ENCODE results near the gene VAV2.

Gene VAV2

DNA sequence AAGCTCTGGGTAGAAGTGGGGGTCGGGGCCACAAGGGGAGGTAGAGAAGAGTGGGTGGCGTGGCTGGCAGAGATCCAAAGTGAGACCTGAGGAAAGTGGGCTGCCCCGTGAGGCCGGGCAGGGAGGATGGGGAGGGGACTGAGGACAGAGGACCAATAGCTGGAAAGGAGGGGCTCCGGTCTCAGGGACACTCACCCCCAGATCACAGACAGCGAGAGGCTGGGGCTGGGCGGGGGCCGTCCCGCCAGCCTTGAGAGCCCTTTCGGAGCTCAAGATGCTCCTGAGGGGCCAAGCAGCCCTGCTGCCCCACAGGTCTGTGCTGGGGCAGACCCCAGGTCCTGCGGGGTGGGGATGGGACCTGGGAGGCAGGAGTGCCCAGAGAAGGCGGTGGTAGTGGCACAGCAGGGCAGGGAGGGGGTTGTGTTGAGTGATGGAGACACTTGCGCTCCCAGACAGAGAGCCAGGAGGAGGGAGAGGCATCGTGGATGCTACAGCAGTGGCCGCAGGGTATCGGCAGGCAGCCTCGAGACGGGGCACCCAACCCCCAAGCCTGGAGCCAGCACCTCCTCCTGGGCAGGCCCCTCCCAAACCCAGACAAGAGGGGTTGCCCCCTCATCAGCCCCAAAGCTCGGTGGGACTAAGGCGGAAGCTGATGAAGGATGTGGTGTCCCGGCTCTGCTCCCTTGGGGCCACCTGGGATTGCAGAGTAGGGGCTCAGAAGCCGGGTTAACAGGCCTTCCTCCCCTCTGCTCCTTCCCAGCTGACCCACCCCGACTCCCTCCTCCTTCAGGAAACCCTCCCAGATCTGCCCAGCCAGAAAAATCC, 257.3 kb downstream of the VAV2 start:
- no peak for DNase-seq

DNA sequence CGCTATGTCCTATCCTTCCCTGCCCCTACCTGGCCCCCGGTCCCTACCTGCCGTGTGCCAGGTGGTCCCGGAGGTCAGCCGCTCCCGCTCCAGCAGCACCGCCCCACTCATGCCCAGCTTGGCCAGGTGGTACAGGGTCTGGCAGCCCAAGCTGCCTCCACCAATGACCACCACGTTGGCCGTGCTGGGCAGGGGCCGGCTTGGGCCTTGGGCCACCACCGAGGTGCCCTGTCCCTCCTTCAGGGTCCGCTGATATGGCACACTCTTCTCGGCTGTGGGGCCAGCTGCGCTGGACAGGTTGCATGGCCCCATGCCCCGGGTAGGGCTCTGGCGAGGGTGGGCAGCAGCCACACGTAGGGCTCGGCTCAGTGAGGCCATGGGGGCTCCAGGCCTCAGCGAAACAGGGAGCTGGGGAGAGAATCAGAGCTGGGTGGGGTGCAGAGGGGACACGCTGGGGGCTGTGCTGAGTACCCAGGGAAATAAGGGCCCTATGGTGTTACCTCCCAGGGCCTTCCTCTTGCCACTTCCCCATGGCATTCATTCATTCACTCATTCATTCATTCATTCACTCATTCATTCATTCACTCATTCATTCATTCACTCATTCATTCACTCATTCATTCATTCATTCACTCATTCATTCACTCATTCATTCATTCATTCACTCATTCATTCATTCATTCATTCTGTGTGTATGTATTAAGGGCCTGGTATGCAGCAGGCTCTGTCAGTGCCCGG, 258.2 kb downstream of the VAV2 start:
- no peak for DNase-seq

- no peak for DNase-seq
These were observed 258.7 kb downstream of the VAV2 start for GRCh38 chr9:133733421-133733795.

DNA sequence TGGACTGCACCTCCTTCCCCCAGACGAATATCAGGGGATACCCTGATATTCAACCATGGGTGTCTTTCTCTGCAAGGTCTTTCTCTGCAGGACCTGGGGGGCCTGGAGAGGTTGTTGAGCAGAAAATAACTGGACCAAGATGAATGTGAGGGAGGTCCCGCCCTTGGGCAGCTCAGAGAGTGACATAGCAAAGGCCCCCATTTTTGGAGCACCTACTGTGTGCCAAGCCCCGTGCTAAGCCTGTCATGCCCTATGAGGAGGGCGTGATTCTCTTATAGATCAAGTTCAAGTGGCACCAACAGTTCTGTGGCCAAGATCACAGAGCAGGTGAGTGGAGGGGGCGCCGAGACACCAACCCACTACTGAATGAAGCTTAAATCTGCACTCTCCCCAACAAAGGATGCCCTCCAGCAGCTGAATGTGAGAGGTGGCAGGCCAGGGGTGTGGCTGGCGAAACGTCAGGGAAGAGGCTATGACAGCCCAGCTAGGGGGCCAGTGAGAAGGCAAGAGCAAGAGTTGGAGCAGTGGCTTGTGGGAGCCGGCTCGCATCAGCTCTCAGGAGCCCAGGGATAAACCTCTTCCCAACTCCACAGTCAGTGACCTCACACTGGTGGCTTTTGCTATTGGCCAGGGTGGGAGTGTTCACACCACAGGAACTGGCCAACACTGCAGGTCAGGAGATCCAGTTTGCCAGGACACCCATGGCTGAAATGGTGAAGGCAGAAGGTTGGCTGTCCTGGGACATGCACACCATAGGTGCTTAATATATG, 259.3 kb downstream of the VAV2 start:
- DNase-seq = no peak

- DNase-seq = no peak
These were observed 260.1 kb downstream of the VAV2 start for GRCh38 chr9:133731876-133732638.

DNA sequence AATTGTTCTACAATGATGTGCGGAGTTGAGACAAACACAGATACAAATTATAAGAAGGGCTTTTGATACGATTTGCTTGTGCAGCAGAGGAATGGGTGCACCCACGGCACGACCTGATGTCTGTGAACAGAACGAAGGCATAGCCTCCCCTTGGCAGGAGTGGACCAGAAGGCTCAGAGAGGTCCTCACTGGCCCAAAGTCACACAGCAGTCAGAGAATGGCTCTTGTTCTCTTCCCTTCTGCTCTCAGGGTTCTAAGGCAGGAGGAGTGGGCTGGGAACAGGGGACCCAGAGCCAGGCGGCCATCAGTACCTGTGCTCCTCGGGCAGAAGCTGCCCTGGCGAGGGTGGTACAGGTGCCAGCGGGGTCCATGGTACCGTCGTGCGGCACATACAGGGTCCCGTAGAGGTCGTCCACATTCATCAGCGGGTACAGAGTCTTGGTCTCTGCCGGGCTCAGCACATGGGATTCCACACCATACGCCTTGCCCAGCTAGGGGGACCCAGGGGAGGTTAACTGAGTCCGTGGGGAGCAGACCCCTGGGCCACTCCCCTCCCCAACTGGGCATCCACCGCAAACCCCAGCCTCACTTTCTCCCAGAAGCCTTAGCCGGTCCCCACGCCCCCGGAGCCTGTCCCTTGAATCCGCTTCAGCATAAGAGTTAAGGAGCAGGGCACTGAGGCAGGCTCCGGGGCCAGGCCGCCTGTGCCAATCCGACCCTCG, 261.0 kb downstream of the VAV2 start:
- no peak for DNase-seq

- DNase-seq = no peak
These were observed 262.4 kb downstream of the VAV2 start for GRCh38 chr9:133729617-133730281.

- no peak for DNase-seq
These were observed 263.1 kb downstream of the VAV2 start for GRCh38 chr9:133728856-133729616.

DNA sequence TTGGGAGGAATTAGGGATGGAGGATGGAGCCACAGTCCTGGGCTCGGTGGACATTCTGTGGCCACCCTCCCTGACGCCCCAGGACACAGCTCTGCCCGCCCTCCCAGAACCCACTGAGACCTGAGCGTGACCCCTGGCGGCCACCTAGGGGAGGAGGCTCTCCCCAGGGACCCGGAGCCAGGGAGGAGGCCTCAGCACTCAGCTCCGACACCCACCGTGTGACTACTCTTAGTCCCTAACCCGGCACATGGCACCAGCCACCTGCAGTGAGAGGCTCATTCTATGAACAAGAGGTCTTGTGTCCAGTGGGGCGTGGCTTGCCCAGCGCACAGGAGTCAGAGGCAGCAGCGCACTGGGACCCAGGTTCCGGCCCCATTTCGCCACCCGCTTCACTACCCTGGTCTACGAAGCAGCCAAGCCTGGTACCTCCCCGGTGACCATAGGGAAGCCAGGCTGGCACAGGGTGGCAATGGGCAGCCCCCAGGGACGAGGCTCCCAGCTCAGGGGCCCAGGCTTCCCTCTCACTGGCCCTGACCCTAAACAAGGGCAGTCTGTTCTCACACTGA, 264.2 kb downstream of the VAV2 start:
- no peak for DNase-seq

DNA sequence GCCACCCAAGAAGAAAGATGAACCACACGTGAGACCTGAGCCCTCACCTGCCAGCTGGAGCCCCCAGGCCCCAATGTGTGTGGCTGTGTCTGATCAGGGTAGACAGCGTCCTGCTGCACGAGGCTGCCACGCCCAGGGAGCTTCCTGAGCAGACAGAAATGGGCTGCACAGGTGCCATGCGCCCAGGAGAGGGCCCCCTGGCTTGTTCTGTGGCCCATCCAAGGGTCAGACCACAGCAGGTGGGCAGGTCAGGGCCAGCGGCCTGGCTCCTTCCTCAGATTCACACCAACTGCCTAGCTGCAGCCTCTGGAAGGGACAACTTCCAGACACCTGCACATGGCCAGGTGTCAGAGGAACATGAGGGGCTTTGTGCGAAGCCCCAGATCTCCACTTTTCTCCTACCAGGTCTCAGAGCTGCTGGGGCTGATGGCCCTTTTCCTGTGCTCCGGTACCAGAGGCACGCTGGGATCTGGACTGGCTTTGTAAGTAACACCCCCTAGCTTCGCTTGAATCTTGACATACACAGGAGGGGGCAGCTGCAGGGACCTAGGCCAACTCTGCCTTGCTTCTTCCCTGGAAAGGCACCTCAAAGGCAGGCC, 264.7 kb downstream of the VAV2 start:
- no peak for DNase-seq

GRCh38 chr9:133726401-133727276, 265.5 kb downstream of the VAV2 start:
- peak; percentile 66 to 73 for DNase-seq

- no peak for DNase-seq
These were observed 266.2 kb downstream of the VAV2 start for GRCh38 chr9:133725886-133726285.

DNA sequence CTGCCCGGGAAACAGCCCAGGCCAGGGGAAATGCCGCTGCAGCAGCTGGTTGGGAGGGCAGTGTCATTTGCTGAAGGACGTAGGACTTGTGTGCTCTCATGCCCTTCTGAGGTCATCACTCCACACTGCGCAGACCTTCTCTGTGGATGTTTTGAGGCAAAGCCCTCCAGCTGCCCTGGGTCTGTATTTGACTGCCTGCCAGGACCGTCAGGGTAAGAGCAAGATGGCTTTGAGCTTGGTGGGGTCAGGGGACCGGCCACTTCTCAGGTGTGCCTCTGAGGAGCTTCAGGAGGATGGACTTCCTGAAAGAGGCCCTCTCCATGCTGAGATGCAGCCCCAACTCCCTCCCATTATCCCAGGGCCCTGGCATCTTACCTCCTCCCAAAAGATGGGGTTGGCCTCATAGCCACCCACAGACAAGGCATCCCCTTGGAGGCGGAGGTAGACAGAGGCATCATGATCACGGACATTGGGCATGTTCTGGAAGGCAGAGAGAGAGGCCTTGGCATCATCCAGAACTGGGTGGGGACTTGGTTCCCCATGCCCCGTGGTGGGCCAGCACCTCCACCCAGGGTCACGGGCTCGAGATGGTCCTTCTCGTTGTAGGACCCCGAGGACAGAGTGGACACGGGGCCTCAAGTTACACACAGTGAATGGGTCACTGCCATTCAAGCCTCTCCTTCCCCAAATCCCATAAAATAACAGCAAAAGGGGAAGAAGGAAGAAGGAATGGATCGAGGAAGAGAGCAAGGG, 273.4 kb downstream of the VAV2 start:
- DNase-seq = no peak

GRCh38 chr9:133717113-133718031, 274.8 kb downstream of the VAV2 start:
- DNase-seq = no peak

- no peak for DNase-seq
These were observed 275.5 kb downstream of the VAV2 start for GRCh38 chr9:133716564-133717112.

DNA sequence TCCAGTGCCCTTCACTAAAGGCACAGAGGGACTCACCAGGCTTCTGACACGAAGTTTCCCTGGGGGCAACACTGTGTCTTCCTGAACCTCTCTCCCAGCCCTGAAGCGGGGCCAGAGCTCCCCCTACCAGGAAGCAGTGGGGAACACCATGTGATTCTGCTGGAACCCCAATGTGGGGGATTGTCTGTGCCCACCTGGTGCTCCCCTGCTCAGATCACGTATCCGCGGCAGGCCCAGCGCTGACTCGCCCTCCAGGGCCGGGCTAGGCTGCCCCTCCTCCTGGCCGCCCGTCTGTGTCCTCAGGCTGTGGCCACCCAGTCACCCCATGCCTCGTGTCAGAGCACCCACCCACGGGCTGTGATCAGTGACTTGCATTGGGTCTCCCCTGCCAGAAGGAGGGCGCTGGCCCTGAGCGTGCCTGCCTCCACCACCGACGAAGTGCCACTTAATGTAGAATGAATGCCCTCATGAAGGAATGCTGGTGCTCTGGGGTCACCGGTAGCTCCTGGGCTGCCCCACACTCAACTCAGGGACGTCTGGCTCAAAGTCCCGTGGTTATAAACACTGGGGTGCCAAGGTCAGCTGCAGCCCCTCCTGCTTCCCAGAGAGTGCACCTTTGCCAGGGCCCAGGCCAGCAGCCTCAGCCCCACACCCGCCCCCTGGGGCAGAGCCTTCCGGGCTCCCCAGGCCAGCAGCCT, 276.1 kb downstream of the VAV2 start:
- DNase-seq = peak; percentile 22 to 24

Measured in activated CD4-positive, alpha-beta T cell treated with anti-CD3 and anti-CD28 coated beads, Interleukin-2, amount 50 U/mL, for 48 hours (primary cell).